GM19468 (cell line): ENCODE data around the gene USP22.
A peak's percentile ranks its signal among the peaks of the same experiment; 100 is the strongest.

Source experiments
- ATAC-seq: cut with Tn5 transposase; IDR thresholded peaks from one replicate; pipeline ENCODE4 v1.9.1; 2021; ENCODE audit warnings: mild to moderate bottlenecking, moderate library complexity, moderate number of reproducible peaks; ENCODE audit not compliant: unreplicated experiment; ENCODE audit errors: extremely low read depth

Gene USP22

DNA sequence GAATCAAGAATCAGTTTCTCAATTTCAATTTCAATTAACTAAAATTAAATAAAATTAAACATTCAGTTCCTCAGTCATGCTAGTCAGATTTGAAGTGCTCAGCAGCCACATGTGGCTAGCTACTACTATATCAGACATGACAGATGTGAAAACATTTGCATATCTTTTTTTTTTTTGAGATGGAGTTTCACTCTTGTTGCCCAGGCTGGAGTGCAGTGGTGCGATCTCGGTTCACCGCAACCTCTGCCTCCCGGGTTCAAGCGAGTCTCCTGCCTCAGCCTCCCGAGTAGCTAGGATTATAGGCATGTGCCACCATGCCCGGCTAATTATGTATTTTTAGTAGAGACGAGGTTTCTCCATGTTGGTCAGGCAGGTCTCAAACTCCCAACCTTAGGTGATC lies 10.2 kb upstream of the USP22 start:
- ATAC-seq: peak; percentile 60

GRCh38 chr17:21049457-21049856 lies 6.6 kb upstream of the USP22 start:
- ATAC-seq: no peak

GRCh38 chr17:21046216-21046615 lies 3.4 kb upstream of the USP22 start:
- ATAC-seq: no peak

DNA sequence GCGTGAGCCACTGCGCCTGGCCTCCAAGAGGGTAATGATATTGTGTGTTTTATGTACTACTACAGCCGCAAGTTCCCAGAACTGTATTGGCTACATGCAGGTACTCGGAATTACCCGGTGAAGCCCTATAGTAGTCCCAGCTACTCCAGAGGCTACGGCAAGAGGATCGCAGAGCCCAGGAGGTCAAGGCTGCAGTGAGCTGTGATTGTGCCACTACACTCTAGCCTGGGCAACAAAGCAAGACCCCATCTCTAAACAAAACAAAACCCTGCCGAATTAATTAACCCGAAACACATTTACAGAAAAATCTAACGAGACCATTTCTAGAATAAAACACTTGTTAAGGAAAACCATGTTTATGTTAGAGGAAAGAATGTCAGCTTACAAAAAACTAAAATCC lies 2.2 kb upstream of the USP22 start:
- ATAC-seq: no peak

- peak; percentile 83 for ATAC-seq
Measured at GRCh38 chr17:21043296-21044232, 753 bp upstream of the USP22 start.

DNA sequence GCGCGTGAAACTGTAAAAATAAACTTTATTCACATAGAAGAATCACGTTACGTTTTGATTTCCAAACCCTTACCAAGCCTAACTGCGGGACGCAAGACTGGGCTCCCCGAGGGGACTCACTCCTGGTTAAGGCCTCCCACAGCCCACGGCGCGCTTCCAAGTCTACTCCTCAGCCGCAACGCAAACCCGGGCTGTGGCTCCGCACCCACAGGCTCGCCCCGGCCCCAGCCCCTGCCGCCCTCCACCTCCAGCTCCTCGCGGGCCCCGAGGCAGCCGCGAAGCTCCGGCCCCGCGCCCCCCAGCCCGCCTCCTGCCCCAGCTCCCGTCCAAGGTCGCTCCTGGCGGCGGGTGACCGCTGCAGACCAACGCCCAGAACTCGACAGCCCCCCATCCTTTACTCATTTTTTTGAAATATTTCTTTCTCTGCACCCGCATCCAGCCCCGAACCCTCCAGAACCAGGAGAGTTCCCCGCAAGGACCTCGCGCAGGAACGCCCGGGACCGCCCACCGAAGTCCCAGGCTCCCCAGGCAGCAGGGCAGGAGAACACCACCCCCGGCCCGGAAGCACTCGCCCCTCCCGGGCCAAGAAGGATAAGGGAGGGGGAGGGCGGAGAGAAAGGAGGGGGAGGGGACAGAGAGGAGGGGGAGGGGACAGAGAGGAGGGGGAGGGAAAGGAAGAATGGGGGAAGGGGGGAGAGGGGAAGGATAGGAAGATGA lies 912 bp downstream of the USP22 start:
- ATAC-seq: no peak

DNA sequence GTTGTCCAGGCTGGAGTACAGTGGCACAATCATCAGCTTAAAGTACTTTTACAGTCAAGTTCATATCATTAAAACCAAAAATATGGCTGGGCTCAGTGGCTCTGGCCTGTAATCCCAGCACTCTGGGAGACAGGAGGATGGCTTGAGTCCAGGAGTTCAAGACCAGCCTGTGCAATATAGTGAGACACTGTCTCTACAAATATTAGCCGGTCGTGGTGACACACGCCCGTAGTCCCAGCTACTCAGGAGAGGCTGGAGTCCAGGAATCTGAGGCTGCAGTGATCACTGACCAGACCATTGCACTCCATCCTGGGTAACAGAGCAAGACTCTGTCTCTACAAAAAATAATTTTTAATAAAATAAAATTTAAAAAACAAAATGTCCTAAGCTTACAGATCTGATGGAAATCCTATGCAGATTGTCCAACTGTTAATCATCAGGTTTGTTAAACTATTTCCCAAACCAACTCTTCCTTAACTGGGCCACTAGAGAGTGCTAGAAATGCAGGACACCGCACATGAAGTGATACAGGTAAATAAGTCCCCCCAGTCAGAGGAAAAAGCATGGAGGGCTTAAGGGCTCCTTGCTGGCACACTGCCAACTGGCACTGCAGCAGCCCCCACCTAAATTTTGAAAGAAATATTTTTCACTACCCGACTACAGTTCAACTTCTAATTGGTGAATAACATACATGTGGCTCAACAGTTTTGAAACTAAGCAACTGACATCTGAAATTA lies 2.8 kb downstream of the USP22 start:
- no peak for ATAC-seq

- ATAC-seq: no peak
Measured at GRCh38 chr17:21037117-21037803, 5.6 kb downstream of the USP22 start.

- no peak for ATAC-seq
Measured at GRCh38 chr17:21036361-21036881, 6.4 kb downstream of the USP22 start.

GRCh38 chr17:21035406-21035805 lies 7.4 kb downstream of the USP22 start:
- ATAC-seq: no peak

DNA sequence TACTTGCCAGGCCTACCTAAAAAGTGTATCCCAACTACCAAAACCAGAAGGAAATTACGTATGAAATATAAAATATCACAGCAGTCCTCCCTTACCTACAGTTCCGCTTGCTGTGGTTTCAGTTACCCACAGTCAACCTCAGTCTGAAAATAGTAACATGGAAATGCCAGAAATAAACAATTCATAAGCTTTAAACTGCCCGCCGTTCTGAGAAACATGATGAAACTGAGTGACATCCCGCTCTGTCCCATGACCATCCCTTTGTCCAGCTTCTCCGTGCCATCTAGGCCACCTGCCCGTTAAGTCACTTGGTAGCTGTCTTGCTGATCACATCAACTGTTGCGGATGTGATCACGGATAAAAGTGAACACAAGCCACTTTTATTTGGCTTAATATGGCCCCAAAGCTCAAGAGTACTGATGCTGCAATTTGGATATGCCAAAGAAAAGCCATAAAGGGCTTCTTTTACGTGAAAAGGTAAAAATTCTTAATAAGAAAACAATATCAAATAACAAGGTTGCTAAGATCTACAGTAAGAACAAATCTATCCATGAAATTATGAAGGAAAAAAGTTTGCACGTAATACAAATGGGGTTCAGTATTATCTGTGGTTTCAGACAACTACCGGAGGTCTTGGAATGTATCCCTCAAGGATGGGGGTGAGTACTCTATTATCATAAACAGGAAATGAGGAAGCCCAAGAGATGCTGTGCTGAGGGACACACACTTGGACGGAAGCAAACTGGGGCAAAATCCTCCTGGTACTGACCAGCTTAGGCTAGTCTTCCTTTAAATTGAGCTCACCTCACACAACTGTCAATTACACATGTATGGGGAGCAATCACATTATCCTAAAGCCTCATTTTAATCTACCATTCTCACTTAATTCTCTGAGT lies 8.2 kb downstream of the USP22 start:
- peak; percentile 60 for ATAC-seq

- ATAC-seq: no peak
Measured at GRCh38 chr17:21033350-21033749, 9.5 kb downstream of the USP22 start.

DNA sequence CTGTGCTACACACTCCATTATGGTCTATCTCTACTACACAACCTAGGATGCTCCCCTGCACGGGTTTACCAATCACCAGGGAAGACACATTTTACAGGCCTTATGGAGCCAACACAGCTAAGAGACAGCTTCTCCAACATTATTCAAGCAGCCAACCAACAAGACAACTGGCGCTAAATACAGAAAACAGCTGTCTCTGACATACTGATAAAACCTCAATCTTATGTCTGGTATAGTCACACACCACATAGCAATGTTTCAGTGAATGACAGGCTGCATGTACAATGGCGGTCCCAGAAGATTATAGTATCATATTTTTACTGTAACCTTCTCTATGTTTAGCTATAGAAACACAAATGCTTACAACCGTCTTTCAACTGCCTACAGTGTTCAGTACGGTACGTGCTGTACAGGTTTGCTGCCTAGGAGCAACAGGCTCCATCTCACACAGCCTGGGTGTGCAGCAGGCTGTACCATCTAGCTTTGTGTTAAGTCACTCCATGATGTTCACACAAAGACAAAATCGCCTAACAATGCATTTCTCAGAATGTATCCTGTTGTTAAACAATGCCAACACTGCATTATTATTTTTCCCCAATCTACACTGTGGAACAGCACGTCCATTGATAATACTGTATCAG lies 10.9 kb downstream of the USP22 start:
- ATAC-seq: no peak

DNA sequence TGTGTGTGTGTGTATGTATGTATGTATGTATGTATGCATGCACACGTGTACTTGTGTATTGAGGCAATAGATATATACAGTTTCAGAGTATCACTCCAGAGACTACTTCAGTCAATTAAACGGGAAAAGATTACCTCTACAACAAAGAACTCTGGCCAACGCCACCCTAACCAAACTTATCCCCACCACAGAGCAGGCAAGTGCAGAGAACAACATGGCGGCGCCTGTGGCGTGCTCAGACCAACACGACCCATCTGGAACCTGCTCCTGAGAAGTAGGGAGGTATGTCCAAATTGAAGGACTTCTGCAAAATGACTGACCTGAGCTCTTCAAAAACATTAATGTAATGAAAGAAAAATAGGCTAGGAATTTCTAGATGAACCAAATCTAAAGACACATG lies 12.4 kb downstream of the USP22 start:
- no peak for ATAC-seq

DNA sequence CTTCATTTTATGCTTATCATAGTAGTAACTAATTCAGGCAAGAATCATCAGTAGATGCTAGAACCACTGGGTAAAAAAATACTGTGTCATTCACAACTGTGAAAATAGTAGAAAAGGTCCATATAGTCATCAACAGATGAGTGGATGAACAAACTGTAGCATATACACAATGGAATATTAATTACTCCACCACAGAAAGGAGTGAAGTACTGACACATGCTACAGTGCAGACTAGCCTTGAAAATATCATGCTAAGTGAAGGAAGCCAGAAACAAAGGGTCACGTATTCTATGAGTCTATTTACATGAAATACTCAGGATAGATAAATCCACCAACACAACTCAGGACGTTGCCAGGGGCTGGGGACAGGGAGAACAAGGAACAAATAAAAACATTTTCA lies 13.3 kb downstream of the USP22 start:
- ATAC-seq: no peak

DNA sequence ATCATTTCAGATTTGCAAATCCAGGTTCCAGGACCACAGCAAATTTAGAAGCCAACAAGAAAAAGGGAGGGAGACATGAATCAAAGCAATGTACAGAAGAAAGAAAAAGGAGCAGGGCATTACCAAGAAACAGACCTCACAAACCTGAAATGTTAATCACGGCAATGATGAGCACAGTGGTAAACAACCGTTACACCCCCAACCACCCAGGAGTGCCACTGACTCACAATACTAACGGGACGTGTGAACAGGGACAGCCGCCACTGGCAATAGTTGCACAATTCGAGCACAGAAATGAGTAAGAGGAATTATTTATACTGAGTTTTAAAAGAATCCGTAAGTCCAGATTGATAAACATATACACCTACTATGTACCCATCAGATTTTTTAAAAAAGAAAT lies 13.8 kb downstream of the USP22 start:
- no peak for ATAC-seq

GRCh38 chr17:21028192-21028591 lies 14.6 kb downstream of the USP22 start:
- ATAC-seq: no peak

DNA sequence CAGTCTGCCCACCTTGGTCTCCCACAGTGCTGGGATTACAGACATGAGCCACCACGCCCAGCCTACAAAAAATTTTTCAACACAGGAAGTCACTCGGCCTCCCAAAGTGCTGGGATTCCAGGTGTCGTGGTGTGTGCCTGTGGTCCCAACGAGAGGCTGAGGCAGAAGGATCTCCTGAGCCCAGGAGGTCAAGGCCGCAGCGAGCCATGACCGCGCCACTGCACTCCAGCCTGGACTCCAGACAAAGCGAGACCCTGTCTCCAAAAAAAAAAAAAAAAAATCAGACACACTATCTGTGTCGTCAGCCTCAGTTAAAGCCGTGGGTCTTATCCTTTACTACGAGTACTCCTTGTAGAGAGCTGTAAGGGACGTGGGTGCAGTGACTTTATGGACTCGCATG lies 15.8 kb downstream of the USP22 start:
- no peak for ATAC-seq

GRCh38 chr17:21025451-21025850 lies 17.4 kb downstream of the USP22 start:
- ATAC-seq: no peak
